Measurements from ENCODE around the gene AUP1. TPM values are rescaled to one million over a fixed set of nuclear protein-coding genes. Genes with fewer than 3 reads are reported as not detected.

Gene AUP1
- total and polyA plus RNA-seq, 2 donors (not counting 1 experiment from before 2014, with no cell fraction given) = 54.0 to 70.4 TPM

DNA sequence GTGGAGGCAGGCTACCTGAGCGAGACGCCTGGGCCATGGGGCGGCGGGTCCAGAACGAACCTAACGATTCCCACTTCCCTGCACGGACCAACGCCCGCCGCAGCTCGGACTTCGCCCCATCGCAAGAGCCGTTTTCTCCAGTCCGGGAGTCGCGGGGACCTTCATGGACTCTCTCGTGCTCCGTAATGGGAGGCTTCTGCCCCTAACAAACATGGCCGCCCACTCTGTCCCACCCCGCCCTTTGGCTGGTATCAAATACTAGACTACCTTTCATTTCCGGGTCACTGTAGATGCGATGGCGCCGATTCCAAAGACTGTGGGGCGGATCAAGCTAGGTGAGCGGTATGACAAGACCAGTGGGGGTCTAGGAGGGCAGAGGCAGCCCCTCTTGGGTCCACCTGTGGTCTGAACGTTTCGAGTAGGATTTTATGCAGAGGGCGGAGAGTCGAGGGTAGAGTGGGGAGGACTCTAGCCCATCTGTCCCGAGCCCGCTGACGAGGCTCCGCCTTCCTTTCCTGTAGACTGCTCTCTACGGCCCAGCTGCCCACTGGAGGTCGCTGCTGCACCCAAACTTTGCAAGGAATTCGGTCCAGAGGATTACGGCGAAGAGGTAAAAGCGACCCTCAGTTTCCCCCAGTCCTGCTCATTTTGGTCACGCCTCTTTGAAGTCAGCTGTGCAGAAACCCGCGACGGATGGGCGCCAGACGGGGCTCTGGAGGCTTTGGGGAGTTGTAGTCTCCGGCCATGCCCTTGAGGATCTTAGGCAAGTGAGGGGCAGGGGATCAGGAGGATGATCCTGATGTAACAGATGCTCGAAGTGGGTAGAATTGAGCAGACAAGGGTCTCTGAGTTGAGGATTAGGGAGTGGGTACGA, 46.5 kb downstream of the AUP1 start, which contains the start of the genes CCDC142 and TTC31:
TSS of gene CCDC142 (minus strand) at position 198 of the 874 bp plus-strand sequence. CDS start at position 37, 161 bp downstream.
TSS of gene TTC31 (plus strand) at position 281 of the 874 bp plus-strand sequence. CDS start at position 296, 15 bp downstream.
- H3K36me3 ChIP-seq (ENCODE audit: control insufficient read depth, insufficient read depth, low read length) = peaks cover 8% of the 10 kb centered on the region
- H4K20me1 ChIP-seq (ENCODE audit: control insufficient read depth, extremely low read depth, insufficient read depth, low read length) = no peaks in the 10 kb centered on the region
- peak; percentile 93 to 96 for DNase-seq (ENCODE audit: low read depth in 2 of 2)
- H3K4me1 ChIP-seq (ENCODE audit: control insufficient read depth, extremely low read depth, insufficient read depth, low read length) = peaks cover 11% of the 10 kb centered on the region
- H3K27me3 ChIP-seq (ENCODE audit: control insufficient read depth, insufficient read depth, low read length) = no peaks in the 10 kb centered on the region
- H3K9me3 ChIP-seq (ENCODE audit: control insufficient read depth, insufficient read depth, low read depth, low read length) = no peaks in the 10 kb centered on the region
- peak within 1 kb of the TSS; percentile 98 for H3K4me2 ChIP-seq (ENCODE audit: extremely low read depth, insufficient read depth, low read length)
- H3K79me2 ChIP-seq (ENCODE audit: control insufficient read depth, insufficient read depth, low read length) = peaks cover 24% of the 10 kb centered on the region
- peak within 1 kb of the TSS; percentile 74 to 99 (median 86) for H3K4me3 ChIP-seq (replicated peaks in 1 of 4; ENCODE audit: control extremely low read depth in 1 of 4, insufficient read depth in 1 of 4, low read depth in 3 of 4, low read length in 4 of 4)
- peak within 1 kb of the TSS; percentile 74 for H3K9ac ChIP-seq (ENCODE audit: insufficient read depth, low read length)
- peak within 1 kb of the TSS; percentile 99 for H2AFZ ChIP-seq (ENCODE audit: low read length)
- peak within 1 kb of the TSS; percentile 85 for H3K27ac ChIP-seq (ENCODE audit: insufficient read depth, low read length)
- no peak for TF ChIP-seq EZH2 (IDR thresholded peaks at IDR 0.05; ENCODE audit: low read length, missing control alignments)
- TF ChIP-seq, protein P1, sequence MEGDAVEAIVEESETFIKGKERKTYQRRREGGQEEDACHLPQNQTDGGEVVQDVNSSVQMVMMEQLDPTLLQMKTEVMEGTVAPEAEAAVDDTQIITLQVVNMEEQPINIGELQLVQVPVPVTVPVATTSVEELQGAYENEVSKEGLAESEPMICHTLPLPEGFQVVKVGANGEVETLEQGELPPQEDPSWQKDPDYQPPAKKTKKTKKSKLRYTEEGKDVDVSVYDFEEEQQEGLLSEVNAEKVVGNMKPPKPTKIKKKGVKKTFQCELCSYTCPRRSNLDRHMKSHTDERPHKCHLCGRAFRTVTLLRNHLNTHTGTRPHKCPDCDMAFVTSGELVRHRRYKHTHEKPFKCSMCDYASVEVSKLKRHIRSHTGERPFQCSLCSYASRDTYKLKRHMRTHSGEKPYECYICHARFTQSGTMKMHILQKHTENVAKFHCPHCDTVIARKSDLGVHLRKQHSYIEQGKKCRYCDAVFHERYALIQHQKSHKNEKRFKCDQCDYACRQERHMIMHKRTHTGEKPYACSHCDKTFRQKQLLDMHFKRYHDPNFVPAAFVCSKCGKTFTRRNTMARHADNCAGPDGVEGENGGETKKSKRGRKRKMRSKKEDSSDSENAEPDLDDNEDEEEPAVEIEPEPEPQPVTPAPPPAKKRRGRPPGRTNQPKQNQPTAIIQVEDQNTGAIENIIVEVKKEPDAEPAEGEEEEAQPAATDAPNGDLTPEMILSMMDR (conservative IDR thresholded peaks at IDR 0.05 in 1 of 2, IDR thresholded peaks at IDR 0.05 in 1 of 2; ENCODE audit: low read depth in 1 of 2, low read length in 2 of 2) = peak; percentile 85 to 89

DNA sequence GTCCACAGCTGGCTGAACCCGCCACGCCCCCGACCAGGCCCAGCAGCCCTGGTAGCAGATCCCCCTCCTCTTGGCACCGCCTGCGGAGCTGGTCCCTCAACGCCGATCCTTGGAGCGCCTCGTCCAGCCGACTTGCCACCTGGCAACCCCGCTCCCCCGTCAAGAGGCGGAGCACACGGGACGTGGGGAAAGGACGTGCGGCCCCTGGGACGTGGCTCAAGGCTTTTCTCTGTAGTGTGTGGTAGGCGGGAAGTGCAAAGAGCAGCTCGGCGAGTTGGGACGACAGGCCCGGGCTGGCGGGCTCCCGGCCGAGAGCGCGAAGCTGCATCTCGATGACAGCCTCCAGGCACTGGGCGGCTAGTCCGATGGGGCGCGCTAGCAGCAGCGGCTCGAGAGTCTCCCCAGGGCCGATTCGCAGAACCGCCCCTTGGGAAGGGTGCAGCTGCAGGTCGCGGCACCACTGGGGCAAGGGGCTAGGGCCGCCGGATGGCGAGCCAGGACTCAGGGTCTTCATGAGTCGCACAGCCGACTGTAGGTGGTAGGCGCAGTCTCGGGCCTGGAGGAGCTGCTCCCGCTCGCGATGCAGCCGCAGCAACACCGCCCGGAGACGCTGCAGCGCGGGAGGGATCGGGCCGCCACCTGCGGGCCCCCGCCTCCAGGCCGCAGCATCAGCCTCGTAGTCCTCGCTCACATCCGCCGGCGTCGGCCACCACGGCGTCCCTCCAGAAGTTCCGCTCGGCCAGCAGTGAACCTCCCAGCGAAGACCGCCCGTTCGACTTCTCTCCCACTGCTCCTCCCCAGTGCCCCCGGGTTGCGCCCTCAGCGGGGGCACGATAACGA, 47.3 kb downstream of the AUP1 start:
- Histone ChIP-seq H3K4me3 (replicated peaks in 1 of 4; ENCODE audit: control extremely low read depth in 1 of 4, insufficient read depth in 1 of 4, low read depth in 3 of 4, low read length in 4 of 4) (peak overlapping the region; percentile 74 to 99 (median 86)), H3K27me3 (ENCODE audit: control insufficient read depth, insufficient read depth, low read length) (no peaks in the 10 kb centered on the region), H3K9ac (ENCODE audit: insufficient read depth, low read length) (peak overlapping the region; percentile 74), H4K20me1 (ENCODE audit: control insufficient read depth, extremely low read depth, insufficient read depth, low read length) (no peaks in the 10 kb centered on the region), H3K27ac (ENCODE audit: insufficient read depth, low read length) (peak overlapping the region; percentile 85), H3K9me3 (ENCODE audit: control insufficient read depth, insufficient read depth, low read depth, low read length) (no peaks in the 10 kb centered on the region), H3K4me1 (ENCODE audit: control insufficient read depth, extremely low read depth, insufficient read depth, low read length) (peaks cover 8% of the 10 kb centered on the region), H3K36me3 (ENCODE audit: control insufficient read depth, insufficient read depth, low read length) (peaks cover 8% of the 10 kb centered on the region), H2AFZ (ENCODE audit: low read length) (peak overlapping the region; percentile 94), H3K4me2 (ENCODE audit: extremely low read depth, insufficient read depth, low read length) (peak overlapping the region; percentile 92), H3K79me2 (ENCODE audit: control insufficient read depth, insufficient read depth, low read length) (peaks cover 24% of the 10 kb centered on the region)
- TF ChIP-seq, protein P1 (conservative IDR thresholded peaks at IDR 0.05 in 1 of 2, IDR thresholded peaks at IDR 0.05 in 1 of 2; ENCODE audit: low read depth in 1 of 2, low read length in 2 of 2) = no peak
- TF ChIP-seq EZH2 (IDR thresholded peaks at IDR 0.05; ENCODE audit: low read length, missing control alignments) = no peak
- peak in 1 of 2 donors; percentile 36 for DNase-seq (ENCODE audit: low read depth in 2 of 2)
